Uterus (tissue), 2 donors: Measurements from ENCODE around the gene ARHGEF40.

Experiments
- POLR2A ChIP-seq, 2 donors: fragments of 450-650 bp; IDR thresholded peaks; one replicate each; pipeline ENCODE4 v1.6.1; 2016; ENCODE audit warnings: antibody characterized with exemption in 2 of 2, mild to moderate bottlenecking in 1 of 2, moderate library complexity in 1 of 2
- TF ChIP-seq, protein P1 (sequence below), 4 experiments: fragments of 200-600 bp in 2 of 4; fragments of 450-650 bp in 2 of 4; sonication (generic) in 2 of 4; IDR thresholded peaks; one replicate each; pipeline ENCODE4 v1.5.1; 2016 to 2019; ENCODE audit warnings: antibody characterized with exemption in 4 of 4, mild to moderate bottlenecking in 2 of 4, moderate library complexity in 1 of 4

DNA sequence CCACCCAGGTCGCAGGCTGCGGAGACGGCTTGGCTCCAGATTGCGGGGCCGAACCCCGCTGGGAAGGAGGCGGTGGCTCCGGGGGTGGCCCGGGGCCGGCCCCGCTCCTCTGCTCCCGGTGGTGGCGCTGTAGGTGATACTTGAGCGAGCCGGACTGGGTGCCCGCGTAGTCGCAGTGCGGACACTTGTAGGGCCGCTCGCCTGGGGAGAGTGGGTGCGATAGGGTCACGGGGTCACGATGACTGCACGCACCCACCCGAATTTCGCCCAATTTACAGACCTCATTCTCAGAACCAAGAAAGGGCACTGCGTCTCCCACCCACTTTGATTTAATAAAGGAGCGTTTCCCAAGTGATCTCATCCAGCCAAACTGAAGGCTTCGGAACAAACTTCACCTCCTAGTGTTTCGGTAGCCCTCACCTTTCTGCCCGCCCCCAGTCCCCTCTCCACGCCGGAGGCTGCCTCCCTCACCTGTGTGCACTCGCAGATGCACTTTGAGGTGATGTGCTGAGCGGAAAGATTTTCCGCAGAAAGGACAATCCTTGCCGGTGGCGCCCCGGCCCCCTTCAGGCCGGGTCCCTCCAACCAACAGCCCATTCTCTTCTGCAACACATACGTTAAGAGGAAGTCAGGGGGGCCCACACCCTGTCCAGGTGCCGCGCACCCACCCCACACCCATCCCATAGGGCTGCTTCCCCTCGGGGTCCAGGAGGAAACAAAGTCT is 21.0 kb downstream of the ARHGEF40 start:
- TF ChIP-seq, protein P1, sequence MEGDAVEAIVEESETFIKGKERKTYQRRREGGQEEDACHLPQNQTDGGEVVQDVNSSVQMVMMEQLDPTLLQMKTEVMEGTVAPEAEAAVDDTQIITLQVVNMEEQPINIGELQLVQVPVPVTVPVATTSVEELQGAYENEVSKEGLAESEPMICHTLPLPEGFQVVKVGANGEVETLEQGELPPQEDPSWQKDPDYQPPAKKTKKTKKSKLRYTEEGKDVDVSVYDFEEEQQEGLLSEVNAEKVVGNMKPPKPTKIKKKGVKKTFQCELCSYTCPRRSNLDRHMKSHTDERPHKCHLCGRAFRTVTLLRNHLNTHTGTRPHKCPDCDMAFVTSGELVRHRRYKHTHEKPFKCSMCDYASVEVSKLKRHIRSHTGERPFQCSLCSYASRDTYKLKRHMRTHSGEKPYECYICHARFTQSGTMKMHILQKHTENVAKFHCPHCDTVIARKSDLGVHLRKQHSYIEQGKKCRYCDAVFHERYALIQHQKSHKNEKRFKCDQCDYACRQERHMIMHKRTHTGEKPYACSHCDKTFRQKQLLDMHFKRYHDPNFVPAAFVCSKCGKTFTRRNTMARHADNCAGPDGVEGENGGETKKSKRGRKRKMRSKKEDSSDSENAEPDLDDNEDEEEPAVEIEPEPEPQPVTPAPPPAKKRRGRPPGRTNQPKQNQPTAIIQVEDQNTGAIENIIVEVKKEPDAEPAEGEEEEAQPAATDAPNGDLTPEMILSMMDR (IDR thresholded peaks at IDR 0.05): no peak
- TF ChIP-seq POLR2A (IDR thresholded peaks at IDR 0.05): no peak
